Measurements from ENCODE around the gene ARID1B.

ARID1B gene

DNA sequence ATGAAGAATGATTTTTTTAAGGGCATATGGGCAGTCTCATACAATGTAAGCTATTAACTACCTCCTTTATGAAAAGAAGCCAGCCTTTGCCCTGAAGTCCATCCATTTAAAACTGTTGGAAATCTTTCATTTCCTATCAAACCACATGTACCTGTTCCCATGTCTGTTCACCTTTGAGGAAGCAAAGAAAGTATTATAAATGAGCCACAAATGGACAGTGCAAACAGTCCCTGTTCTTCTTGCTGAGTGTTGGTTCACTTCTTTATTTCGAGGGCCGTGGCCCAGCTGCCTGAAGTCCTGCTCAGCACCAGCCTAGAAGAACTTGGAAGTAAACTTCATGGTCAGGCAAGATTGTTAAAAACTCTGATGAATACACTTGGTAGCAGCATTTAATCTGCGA is 433.8 kb downstream of the ARID1B start:
- TF ChIP-seq FOXP2 (optimal IDR thresholded peaks at IDR 0.05; ENCODE audit: borderline replicate concordance, extremely low read depth, extremely low read length, insufficient read depth) (no peak), SIN3A (IDR thresholded peaks at IDR 0.05; ENCODE audit: borderline replicate concordance, insufficient read depth, low read length) (no peak), POLR2AphosphoS5 (IDR thresholded peaks at IDR 0.05; ENCODE audit: low read depth, low read length) (no peak), TAF1 (IDR thresholded peaks at IDR 0.05; ENCODE audit: borderline replicate concordance, insufficient read depth, low read length) (no peak)
- TF ChIP-seq, protein P1, sequence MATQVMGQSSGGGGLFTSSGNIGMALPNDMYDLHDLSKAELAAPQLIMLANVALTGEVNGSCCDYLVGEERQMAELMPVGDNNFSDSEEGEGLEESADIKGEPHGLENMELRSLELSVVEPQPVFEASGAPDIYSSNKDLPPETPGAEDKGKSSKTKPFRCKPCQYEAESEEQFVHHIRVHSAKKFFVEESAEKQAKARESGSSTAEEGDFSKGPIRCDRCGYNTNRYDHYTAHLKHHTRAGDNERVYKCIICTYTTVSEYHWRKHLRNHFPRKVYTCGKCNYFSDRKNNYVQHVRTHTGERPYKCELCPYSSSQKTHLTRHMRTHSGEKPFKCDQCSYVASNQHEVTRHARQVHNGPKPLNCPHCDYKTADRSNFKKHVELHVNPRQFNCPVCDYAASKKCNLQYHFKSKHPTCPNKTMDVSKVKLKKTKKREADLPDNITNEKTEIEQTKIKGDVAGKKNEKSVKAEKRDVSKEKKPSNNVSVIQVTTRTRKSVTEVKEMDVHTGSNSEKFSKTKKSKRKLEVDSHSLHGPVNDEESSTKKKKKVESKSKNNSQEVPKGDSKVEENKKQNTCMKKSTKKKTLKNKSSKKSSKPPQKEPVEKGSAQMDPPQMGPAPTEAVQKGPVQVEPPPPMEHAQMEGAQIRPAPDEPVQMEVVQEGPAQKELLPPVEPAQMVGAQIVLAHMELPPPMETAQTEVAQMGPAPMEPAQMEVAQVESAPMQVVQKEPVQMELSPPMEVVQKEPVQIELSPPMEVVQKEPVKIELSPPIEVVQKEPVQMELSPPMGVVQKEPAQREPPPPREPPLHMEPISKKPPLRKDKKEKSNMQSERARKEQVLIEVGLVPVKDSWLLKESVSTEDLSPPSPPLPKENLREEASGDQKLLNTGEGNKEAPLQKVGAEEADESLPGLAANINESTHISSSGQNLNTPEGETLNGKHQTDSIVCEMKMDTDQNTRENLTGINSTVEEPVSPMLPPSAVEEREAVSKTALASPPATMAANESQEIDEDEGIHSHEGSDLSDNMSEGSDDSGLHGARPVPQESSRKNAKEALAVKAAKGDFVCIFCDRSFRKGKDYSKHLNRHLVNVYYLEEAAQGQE (IDR thresholded peaks at IDR 0.05; ENCODE audit: insufficient read depth in 1 of 2, low read depth in 2 of 2, low read length in 2 of 2) = no peak

DNA sequence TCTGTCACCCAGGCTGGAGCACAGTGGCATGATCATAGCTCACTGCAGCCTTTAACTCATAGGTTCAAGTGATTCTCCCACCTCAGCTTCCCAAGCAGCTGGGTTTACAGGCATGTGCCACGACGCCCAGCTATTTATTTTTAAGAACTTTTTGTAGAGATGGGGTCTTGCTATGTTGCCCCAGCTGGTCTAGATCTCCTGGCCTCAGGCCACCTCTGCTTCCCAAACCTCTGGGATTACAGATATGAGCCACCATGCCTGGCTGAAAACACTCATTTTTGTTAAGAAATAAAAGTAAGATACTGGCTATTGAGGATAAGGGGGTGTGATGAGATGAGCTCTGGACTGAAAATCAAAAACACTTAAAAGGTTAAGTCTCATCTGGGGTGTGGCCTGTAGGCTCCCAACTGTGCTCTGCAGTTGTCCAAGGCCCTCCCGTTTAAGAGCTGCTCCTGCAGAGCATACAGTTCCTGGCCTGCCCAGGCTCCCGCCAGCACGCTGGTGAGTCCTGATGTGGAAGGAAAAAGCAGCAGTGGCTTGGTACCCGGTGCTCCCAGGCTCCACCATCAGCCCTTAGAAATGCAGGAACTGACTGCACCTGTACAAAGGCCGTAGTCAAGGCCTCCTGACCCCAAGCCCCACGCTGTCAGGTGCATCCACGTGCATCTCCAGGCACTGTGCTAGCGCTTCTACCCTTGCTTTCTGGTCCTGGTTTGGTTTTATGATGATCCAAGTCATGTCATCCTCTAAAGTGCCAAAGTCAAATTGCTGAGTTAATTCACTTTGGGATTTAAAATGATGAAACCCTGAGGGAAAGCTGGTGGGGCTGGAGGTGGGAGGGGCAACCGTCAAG is 434.7 kb downstream of the ARID1B start:
- TF ChIP-seq TAF1 (IDR thresholded peaks at IDR 0.05; ENCODE audit: borderline replicate concordance, insufficient read depth, low read length) (no peak), FOXP2 (optimal IDR thresholded peaks at IDR 0.05; ENCODE audit: borderline replicate concordance, extremely low read depth, extremely low read length, insufficient read depth) (no peak), POLR2AphosphoS5 (IDR thresholded peaks at IDR 0.05; ENCODE audit: low read depth, low read length) (no peak), SIN3A (IDR thresholded peaks at IDR 0.05; ENCODE audit: borderline replicate concordance, insufficient read depth, low read length) (no peak)
- TF ChIP-seq, protein P1 (IDR thresholded peaks at IDR 0.05; ENCODE audit: insufficient read depth in 1 of 2, low read depth in 2 of 2, low read length in 2 of 2) = no peak

DNA sequence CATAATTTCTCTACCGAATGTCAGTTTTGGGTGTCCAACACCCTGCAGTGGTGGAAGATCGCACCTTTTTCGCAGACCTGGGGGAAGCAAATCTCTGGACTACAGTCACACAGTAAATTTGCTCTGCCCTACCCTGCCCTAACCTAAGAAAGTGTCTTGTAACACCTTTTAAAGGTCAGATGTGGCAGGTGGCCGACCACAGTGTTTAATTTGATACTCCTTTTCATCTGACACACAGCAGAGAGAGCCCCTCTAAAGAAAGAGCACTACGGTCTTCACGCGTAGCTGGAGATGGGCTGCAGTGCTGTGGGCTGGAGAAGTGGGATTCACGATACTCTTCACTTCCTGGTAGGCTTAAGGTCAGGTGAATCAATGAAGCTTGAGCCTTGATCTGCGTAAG is 436.2 kb downstream of the ARID1B start:
- TF ChIP-seq FOXP2 (optimal IDR thresholded peaks at IDR 0.05; ENCODE audit: borderline replicate concordance, extremely low read depth, extremely low read length, insufficient read depth) (no peak), SIN3A (IDR thresholded peaks at IDR 0.05; ENCODE audit: borderline replicate concordance, insufficient read depth, low read length) (no peak)

DNA sequence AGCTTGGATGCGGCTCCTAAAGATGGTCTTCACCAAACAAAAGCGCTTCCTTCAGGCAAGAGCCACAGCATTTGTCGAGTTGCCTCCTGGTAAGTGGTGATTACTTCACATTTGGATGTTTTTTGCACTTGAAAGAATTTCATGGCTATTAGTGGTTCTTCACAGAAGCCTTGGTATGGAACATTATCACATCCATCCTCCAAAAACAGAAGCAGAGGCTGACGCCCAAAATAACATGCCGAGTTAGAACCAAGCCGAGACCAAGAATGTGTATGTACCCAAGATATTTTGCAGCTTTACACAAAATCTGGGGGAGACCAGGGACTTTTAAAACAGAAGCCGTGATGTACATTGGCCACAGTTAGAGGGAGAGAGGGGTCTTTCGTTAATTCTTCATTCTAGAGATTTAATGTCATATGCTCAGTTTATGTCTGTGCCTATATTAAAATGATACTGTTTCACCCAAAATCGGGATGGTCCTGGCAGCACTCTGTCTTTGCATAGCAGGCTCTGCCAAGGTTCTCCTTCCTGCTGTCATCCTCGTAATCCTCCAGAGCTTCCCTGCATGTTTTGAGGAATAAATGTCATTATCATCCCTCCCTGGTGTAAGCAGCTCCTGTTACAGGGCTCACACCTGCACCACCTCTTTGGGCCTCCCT is 436.9 kb downstream of the ARID1B start:
- TF ChIP-seq SIN3A (IDR thresholded peaks at IDR 0.05; ENCODE audit: borderline replicate concordance, insufficient read depth, low read length) (no peak), FOXP2 (optimal IDR thresholded peaks at IDR 0.05; ENCODE audit: borderline replicate concordance, extremely low read depth, extremely low read length, insufficient read depth) (no peak), TAF1 (IDR thresholded peaks at IDR 0.05; ENCODE audit: borderline replicate concordance, insufficient read depth, low read length) (no peak), POLR2AphosphoS5 (IDR thresholded peaks at IDR 0.05; ENCODE audit: low read depth, low read length) (no peak)
- TF ChIP-seq, protein P1 (IDR thresholded peaks at IDR 0.05; ENCODE audit: insufficient read depth in 1 of 2, low read depth in 2 of 2, low read length in 2 of 2) = no peak

DNA sequence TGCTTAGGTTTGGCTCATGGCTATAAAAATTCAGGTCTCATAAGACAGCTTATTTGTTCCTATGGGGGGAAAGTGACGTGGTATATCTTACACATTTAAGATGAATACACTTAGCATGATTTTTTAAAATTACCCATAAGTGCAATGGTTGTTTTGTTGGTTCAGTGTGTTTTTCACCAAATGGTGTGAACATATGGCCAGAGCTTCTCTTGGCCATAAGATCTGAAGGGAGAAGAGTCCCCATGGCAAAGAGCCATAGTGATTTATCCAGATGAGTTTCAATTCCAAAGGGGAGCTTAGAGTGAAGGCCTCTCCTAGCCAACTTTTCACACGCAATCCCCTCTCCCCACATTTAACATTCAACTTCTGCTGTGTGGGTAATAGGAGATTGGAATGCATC is 438.5 kb downstream of the ARID1B start:
- TF ChIP-seq FOXP2 (optimal IDR thresholded peaks at IDR 0.05; ENCODE audit: borderline replicate concordance, extremely low read depth, extremely low read length, insufficient read depth) = no peak
- TF ChIP-seq, protein P1 (IDR thresholded peaks at IDR 0.05; ENCODE audit: insufficient read depth in 1 of 2, low read depth in 2 of 2, low read length in 2 of 2) = no peak
- TF ChIP-seq TAF1 (IDR thresholded peaks at IDR 0.05; ENCODE audit: borderline replicate concordance, insufficient read depth, low read length) = no peak
- TF ChIP-seq SIN3A (IDR thresholded peaks at IDR 0.05; ENCODE audit: borderline replicate concordance, insufficient read depth, low read length) = no peak
- no peak for TF ChIP-seq POLR2AphosphoS5 (IDR thresholded peaks at IDR 0.05; ENCODE audit: low read depth, low read length)
